ENCODE results near the gene ABCC5.

DNA sequence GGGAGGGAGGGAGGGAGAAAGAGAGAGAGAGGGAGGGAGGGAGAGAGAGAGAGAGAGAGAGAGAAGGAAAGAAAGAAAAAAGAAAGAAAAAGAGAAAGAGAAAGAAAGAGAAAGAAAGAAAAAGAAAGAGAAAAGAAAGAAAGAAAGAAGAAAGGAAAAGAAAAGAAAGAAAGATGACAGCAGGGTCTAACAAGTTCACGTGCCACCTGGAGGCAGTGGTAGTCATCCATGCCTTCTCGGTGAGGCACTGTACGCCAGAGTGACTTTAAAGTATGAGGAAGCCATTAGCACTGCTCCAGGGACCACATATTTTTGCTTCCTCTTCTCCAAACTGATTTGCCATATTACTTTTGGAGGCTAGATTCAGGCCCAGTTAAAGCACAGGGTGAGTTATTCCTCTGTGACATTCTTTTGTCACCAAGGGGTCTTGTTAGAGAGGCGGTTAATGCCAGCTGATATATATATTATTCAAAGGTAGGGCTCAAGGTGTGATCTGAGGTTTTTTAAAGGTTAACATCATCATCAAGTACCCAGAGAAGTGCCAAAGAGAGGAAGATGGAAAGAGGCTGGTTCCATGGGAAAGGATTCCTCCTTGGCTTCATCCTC, 13.6 kb upstream of the ABCC5 start, which contains the start of gene HTR3D:
- TF ChIP-seq, protein P1, sequence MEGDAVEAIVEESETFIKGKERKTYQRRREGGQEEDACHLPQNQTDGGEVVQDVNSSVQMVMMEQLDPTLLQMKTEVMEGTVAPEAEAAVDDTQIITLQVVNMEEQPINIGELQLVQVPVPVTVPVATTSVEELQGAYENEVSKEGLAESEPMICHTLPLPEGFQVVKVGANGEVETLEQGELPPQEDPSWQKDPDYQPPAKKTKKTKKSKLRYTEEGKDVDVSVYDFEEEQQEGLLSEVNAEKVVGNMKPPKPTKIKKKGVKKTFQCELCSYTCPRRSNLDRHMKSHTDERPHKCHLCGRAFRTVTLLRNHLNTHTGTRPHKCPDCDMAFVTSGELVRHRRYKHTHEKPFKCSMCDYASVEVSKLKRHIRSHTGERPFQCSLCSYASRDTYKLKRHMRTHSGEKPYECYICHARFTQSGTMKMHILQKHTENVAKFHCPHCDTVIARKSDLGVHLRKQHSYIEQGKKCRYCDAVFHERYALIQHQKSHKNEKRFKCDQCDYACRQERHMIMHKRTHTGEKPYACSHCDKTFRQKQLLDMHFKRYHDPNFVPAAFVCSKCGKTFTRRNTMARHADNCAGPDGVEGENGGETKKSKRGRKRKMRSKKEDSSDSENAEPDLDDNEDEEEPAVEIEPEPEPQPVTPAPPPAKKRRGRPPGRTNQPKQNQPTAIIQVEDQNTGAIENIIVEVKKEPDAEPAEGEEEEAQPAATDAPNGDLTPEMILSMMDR (IDR thresholded peaks at IDR 0.05), result no peak
- no peak for TF ChIP-seq POLR2A (IDR thresholded peaks at IDR 0.05)

Data from uterus (tissue), 2 donors.